ENCODE results near the gene CELF4.
A peak's percentile ranks its signal among the peaks of the same experiment; 100 is the strongest.

CELF4 gene

DNA sequence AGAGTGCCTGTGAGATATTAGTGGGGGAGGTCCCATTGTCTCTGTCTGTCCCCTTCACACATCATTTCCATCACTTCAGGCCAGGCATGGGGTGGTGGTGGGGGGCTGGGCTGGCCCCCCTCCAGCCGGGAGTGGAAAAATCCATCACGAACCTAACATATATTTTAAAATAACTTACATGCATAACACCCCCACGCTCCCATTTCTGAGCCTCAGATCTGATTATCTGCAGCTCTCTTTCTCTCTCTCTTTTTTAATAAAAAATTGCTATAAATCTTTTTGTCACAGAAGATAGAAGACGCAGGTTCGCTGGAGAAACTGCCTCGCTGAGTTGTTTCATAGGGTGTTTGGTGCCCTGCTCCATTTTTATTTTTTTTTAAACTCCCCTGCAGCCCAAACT lies 159.8 kb downstream of the CELF4 start:
- FAIRE-seq, result no peak

DNA sequence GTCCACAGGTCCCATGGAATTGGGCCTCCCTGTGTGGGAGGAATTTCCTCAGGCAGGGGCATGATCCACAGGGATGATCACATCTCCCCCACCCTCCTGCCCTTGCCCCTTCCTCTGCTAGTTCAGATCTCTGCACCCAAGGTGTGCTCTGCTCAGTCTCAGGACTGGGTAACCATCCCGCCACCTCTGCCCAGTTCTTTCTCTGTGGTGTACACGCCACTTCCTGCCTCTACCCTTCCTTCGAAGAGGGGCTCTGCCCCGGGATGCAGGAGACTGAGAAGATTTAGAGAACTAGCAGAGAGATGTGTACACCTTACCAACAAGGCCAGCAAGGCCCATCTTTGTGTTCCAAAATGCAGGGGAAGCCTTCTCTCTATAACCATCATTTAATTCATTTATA lies 160.4 kb downstream of the CELF4 start:
- no peak for FAIRE-seq

DNA sequence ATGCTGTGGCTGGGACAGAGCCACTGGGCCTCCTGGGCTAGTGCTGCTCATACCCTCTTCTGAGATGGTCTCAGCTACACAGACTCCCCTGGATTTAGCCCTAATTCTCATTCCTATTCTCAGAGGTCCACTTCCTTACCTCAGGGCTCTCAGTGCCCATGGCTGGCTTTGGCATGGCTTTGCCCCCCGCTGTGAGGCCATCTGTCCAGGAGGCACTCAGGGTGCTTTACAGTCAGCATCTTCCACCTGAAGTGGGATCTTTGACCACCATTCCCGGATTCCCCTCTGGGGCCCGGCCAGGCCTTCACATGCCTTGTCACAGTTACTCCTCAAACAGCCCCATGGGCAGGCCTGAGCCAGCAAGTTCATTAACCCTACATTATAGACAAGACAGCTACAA lies 161.8 kb downstream of the CELF4 start:
- no peak for FAIRE-seq

DNA sequence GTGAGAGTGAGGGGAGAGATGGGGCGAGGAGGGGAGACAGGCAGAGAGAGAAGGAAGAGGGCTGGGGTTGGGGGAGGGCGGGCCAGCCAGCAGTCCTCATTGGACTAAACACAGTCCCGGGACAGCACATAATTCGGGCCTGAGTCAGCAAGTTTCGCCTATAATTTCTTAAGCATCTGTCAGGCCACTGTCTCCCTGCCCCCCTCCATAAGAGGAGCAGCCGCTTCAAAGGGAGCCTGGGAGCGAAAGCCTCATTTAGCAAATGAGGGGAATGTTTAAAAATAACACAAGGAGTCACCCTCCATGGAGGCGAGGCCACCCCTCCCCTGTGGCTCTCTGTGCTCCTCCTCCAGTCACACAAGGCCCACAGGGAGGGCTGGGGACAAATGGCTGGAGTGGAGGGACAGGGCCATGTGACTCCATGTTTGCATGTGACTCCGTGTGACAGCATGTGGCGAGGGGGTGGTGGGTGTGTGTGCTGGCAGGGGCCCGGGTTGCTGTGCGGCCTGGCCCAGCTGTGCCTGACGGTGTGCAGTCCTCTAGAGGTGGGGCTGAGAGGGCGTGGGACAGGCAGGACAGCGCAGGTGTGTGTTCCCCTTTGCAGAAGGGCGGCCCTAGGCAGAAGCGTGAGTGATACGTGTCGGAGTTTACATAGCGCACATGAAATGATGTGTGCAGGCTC lies 162.4 kb downstream of the CELF4 start:
- peak; percentile 80 for FAIRE-seq

DNA sequence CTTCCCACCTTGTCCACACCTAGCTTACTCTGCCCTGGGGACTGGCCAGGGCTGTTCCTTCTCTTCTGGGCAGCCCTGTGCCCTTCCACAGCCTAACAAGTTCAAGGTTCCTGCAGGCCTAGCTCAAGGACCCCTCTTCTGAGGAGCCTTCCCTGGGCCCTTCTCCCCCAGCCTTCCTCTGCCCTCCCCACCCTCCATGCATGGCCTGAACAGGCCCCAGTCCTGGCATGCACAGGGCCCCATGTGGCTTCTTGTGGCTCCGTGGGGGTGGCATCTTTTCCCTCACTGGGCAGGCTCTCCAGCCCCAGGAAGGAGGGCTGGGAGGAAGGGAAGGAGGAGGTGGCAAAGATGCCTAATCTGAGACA lies 162.9 kb downstream of the CELF4 start:
- FAIRE-seq, result no peak

DNA sequence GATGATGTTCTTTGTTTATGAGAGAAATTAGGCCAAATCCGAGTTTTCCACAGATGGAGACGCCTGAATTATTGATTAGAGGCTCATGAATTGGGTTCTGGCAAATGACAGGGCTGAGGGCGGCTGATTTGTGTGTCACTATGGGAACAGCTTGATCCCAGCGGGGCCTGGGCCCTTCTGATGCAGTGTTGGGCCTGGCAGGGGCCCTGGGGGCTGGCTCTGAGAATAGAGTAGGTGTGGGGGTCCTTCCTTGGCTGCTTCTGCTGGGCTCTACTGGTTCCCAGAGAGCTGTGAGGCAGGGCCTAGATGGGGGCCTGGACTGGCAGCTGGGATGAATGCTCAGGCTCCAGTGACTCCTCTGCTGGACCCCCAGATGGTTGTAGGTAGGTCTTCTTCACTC lies 164.8 kb downstream of the CELF4 start:
- FAIRE-seq, result no peak

DNA sequence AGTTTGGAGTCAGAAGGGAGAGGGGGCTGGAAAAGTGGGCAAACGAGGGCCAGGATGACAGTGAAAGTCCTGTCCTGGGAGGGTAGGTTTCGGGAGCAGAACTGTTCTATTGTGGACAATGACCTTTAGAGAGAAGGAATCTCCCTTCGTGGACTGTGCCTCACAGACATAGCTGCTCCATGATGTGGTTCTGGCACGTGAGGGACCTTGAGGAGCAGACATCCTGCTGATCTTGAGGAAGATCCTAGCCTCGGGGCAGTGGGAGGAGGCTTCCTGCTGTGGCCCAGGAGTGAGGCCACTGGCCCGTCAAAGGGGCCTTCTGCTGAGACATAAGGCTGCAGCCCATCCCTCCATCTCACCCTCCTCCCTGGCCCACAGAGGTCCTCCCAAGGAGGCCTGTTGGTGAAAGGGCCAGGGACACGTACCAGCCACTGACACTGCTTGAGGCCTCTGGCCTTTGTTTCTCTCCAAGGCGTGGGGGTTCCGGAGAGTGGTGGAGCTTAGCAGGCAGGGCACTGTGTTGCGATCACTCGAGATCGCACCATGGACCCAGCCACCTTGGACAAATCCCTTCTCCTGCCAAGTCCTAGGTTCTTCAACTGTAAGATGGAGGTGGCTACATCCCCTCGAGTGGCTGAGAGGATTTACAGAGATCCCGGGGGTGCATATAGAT lies 167.2 kb downstream of the CELF4 start:
- no peak for FAIRE-seq

DNA sequence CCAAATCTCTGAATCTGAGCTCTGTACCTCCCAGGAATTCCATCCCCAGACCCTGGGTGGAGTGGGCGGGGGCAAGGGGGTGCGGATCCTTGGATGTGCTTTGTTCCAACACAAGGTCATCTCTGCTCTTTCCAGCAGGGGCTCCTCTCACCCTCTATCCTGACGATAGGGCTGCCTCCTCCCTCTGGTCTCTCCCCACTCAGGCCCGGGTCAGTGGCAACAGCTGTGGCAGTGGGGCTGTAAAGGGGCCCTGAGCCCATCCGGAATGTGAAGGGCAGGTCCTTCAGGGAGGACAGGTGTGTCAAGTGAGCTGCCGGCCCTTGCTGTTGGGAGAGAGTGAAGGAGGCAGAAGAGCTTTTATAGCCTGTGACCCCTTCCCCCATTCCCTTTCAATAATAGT lies 167.8 kb downstream of the CELF4 start:
- no peak for FAIRE-seq

DNA sequence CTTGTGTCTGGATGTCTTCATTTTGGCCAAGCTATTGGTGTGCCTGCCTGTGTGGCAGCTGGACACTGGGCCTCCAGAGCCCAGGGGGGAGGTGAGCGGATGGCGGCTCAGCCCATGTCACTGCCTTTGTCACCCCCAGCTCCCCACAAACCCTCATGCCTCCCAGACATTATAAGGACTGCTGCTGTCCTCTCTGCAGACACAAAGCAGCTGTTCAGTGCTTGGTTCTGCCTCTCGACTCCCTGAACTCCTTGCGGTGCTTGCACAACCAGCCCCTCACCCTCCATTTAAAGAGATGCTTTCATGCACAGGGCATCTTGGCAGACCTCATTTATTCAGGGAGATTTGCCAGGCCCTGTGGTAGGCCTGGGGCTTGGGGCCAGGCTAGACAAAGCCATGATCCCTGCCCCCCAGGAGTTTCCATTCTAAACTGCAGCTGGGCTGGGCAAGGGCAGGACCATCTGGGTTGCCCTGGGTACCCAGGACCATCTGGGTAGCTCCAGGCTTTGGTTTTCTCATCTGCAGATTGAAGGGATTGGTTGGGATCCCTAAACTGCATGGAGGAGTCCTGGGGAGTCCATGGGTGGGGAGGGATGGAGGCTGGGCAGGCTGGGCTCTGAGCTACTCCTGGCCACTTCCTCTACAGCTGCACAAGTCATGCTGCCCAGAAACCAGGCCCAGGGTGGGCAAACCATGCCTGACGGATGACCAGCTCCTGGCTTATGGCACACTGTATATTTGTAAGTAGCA lies 168.5 kb downstream of the CELF4 start:
- no peak for FAIRE-seq

DNA sequence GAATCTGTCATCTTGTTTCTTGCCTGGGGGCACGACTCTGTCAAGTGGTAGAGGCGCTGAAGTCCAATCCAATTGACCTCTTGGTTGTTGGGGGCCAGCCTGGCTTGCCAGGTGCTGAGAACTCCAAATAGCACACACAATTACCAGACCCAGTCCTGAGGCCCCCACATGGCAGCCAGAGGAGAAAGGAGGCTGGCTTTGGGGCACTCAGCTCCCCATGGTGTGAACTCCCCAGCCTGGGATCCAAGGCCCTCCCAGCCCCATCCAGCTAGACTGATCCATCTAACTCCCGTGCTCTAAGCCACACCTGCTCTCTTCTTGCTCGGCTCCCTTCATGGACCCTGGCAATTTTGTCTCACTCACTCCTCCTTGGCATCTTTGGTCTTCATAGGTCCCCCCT lies 170.0 kb downstream of the CELF4 start:
- FAIRE-seq, result no peak

DNA sequence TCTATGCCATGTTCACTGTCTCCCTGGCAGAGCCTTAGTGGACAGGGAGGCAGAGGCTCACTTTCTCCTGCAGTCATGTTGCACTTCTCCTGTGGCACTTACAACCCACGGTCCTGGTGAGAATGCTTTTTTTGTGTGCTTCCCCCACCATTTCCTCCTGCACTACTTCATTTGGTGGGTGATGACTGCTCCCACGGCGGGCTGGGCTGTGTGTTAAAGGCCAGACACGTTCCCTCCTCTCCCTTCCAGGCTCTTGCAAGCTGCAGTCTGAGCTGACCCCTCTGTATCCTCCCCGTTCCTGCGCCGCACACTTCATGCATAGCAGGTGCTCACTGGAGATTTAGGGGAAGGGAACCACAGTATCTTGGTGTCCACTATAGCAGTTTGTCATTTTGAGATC lies 170.5 kb downstream of the CELF4 start:
- no peak for FAIRE-seq

DNA sequence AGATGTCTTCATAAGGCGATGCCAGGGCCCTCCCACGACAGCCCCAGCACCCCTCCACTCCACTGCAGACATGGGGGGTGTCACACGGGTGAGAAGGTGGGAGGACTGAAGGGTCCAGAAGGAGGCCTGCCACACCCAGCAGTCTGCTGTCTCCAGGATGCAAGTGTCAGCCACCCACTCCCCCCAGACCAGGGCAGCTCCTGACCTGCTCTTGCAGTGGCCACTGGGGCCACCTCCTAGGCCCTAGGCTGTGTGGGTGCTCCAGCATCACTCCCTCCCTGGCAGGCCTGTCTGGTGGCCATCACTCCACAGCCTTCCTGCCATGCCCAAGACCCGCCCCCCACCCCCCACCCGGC lies 171.0 kb downstream of the CELF4 start:
- no peak for FAIRE-seq

DNA sequence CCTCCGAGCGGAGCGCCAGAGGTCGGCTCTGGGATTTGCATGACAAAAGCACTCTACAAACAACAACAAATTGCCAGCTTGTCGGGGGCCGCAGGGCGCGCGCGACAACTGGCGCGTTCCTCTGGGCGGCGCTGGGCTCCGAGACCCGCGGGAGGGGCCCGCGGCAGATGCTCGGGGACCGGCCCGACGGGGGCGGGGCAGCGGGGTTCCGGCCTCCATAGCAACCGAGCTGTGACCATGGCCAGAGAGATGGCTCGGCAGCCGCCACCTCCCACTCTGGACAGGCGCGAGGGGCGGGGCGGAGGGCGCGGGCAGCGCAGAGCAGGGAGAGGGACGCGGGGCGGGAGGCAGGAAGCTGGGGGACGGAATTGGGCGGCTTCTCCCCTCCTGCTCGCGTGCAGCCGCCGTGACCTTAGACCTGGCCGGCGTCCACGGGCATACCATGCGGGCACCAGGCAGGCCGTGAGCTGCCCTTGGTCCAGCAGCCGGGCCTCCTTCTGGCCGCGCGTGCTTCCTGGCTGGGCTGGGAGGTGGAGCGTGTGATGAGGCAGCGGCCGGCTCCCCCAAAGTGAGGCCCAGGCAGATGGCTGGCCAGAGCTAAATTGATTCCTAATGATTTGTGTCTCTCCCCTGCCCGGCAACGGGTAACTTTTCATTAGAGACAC lies 171.5 kb downstream of the CELF4 start:
- FAIRE-seq, result peak; percentile 87

DNA sequence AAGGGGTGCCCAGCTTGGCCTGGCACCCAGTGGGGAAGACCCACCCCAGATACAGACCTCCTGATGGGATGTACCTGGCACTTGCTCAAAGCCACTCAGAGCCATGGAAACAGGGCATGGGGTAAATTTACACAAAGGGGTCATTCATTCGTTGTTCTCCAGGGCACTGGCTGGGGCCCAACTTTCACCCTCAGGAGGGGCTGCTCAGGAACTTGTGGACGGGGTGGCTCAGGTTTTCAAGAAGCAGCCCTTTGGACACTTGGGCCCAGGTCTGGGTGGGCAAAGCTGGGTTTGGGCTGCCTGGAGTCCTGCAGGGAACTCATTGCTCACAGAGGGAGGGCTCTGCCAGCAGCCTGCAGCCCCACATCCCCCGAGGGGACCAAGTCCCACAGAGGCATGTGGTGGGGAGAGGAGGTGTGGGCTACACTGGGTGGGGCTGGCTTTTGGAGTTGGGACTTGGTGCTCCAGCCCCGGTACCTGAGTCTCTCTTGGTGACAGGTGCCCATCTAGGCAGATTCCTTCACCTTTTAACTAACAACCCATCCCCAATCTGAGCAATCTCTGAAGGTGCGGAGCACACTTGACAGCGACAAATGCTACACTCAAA lies 172.3 kb downstream of the CELF4 start:
- FAIRE-seq, result no peak

DNA sequence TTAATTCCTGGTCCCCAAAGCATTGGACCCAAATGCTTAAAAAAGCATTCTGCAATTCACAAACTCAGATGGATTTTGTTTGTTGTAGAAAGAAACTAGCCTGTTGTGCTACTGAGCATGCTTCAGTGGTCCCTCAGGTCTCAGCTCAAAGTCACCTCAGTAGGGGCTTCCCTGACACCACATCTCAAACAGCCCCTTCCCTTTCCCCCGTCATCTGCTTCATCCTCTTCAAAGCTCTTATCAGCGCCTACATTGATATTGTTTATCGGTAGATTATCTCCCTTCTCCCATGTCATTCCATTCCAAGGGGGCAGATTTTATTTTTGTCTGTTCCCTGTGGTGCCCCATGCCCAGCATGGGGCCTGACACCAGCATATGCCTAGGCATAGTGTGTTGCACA lies 172.9 kb downstream of the CELF4 start:
- no peak for FAIRE-seq

DNA sequence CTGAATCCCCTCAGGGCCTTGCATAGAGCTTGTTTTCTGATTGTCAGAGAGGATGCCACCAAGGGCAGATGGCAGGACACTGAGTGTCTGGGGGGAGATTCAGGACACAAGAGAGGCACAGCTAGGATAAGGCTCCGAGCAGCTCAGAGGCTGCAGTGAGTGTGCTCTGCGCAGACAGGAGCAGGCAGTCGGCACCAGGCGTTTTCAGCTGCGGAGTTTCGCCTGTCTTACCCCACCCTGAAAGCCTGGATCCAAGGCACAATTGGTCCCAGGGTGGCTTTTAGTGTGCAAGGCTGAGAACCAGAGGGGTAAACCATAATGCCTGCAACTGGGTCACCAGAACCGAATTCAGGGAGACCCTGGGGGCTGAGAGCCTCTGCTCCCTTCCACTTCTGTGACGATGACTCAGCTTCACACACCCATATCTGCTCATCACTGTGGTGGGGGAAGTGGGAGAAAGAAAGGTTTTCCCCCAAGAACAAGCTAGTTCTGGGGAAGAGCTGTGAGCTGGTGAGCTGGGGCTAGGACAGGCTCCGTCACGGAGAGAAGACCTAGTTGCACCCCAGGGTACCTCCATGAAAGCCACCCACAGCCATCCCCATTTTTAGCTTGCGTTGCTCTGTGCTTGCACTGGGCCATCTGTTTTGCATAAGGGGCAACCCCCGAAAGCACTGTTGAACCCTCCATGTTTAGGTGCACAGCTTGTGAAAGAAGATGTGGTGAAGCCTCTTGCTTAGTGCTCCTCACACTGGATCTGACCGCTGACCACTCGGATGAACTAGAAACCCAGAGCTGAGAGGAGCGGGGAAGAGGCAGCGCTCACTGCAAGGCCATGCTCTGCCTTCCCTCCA lies 173.7 kb downstream of the CELF4 start:
- FAIRE-seq, result no peak

DNA sequence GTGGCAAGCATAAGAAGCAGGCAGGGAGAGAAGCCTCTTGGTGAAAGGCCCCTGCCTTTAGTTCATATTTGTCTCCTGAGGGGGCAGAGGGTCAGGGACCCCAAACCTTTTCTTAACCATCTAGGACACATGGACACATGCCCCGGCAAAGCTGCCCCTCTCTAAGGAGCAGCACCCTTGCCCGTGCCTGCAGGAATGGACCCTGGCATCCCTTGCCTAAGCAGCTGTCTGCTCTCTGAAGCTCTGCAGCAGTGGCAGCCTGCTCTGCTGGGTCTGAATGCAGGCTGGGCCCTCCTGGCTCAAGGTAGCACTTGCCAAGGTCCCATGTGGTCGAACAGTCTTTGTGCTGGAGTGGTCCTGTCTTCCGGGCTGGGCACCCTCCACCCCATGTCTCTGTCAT lies 174.4 kb downstream of the CELF4 start:
- no peak for FAIRE-seq

DNA sequence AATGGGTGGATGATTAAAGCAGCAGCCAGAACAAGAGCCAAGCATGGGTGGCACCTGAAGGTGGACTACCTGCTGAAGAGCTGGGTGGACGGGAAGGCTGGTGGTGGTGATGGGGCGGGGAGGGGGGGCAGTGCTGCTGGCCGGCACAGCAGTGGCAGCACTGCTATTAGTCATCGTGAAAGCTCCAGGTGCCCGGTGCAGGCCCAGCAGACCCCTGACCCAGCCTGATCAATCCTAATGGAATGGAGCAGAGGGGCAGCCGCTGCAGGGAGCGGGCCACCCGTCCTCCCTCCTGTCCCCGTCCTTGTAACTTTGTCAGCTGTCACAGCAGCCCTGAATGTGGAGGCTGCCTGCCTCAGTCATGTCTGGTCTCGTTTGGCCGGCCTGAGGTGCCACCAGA lies 174.9 kb downstream of the CELF4 start:
- no peak for FAIRE-seq

DNA sequence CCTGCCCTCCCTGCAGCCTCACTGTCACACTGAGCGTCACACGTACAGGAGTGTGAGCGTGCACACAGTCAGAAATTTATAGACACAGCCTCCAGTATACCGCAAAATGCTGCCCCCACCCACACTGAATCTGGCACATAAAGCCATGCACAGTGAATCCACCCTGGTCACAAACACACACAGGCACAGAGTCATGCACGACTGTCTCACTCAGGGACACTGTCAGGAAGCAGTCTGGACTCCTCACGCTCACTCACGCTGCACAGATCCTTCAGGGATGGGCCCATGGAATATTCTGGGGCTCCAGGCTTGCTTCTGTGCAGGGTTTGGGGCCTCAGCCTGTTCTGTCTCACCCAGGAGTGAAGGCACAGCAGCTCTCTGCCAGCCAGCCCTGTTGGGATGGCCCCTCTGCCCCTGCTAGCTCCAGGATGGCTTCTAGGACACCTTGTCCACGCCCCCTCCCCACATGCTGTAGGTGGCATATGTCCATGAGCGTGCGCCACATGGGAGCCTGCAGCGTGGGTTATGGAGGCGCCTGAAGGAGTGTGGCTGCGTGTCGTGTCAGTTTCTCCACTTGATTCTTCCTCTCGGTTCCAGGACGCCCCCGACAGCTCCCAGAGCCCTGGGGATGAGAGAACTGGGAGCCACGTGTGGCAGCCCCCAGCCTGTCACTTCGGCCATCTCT lies 175.8 kb downstream of the CELF4 start:
- FAIRE-seq, result no peak

DNA sequence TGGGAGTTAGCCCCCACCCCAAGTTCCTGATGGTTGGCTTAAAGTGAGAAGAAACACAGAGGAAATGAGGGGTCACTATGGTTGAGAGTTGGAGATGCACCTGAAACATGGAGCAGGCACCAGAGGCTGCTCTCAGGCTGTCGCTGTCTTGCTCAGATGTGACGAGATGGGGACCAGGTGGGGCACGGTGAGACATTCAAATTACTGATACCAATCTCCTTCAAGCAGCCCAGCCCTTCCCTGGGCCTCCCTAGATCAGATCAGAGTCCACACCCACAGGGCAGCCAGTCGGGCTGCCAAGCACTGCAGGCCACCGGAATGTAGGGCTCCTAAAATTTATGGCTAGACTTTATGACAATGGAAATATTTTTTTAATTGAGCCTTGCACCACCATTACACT lies 176.6 kb downstream of the CELF4 start:
- FAIRE-seq, result no peak

DNA sequence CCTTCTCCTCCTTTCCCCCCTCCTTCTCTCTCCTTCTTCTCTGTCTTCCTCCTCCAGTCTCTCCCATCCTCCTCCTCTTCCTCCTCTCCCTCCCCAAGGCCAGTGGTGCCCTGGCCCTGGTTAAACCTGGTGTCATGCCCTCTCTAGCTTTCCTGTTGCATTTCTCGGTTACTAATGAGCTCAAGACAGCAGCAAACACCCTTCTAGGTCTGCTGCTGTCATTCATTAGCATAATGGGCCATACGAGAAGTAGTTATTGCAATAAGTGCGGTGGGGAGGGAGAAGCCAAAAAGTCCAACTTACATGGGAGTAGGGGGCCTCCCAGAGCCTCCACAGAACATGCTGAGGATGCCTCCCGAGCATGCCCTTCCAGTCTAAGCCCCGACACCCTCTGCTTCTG lies 177.2 kb downstream of the CELF4 start:
- FAIRE-seq, result no peak

Measured in islet of Langerhans (tissue), 1 donor.